K562 (cell line): ENCODE measurements around the gene MCEMP1. TPM values are rescaled to one million over a fixed set of nuclear protein-coding genes. Genes with fewer than 3 reads are reported as not detected.

Experiments used
- ATAC-seq: fragments of 200-7000 bp; cut with Tn5 transposase; 3 replicates; pipeline ENCODE4 v1.9.1; 2020; ENCODE audit warnings: moderate library complexity
- BruUV-seq: library from RNA; stranded (reverse); fragments of 400-500 nt; replicated peaks from 2 replicates; lab custom pipeline; 2021; lab: Mats Ljungman, UMichigan
- CTCF ChIA-PET: fragments of 300-600 bp; formaldehyde crosslinking; extraction: SDS; loops from one replicate; lab custom pipeline; 2021; ENCODE audit warnings: low intra/inter-chr PET ratio; lab: Yijun Ruan, JAX
- POLR2A ChIA-PET: fragments of 300-600, 350-650 bp; sonication (Branson Sonifier 250); formaldehyde crosslinking; extraction: SDS; loops from one replicate; lab custom pipeline; 2021; ENCODE audit warnings: antibody characterized with exemption, inconsistent platforms; lab: Yijun Ruan, JAX
- DNase-seq, 4 experiments: peaks; one replicate each; pipeline versions ENCODE4 v3.0.0 to v3.0.0-alpha.2; 2011 to 2018; ENCODE audit warnings: low spot score in 3 of 4, mixed read lengths in 3 of 4; ENCODE audit errors: extremely low read depth in 1 of 4
- FAIRE-seq: peaks from 2 replicates; lab custom pipeline; 2011; peaks lifted over from hg19 to GRCh38; lab: Jason Lieb, UNC
- H2AFZ ChIP-seq: 2 replicates; pipeline ENCODE4 v1.6.0; 2011; ENCODE audit warnings: low read depth, low read length, control low read depth, inconsistent platforms
- H3K27ac ChIP-seq: fragments of 200-600 bp; 3 replicates; pipeline ENCODE4 v1.8.0; 2011; ENCODE audit warnings: low read depth, mild to moderate bottlenecking, control low read depth, inconsistent platforms, low read length, moderate library complexity, mixed read lengths; ENCODE audit errors: extremely low read depth
- H3K27me3 ChIP-seq, 2 experiments: fragments of 300-600 bp in 1 of 2; 2 replicates in 1 of 2; 3 replicates in 1 of 2; pipeline versions ENCODE4 v1.6.0 to v1.8.0; 2011; ENCODE audit warnings: inconsistent platforms in 2 of 2, low read length in 2 of 2, mild to moderate bottlenecking in 1 of 2, mixed read lengths in 1 of 2, moderate library complexity in 1 of 2; ENCODE audit not compliant: control insufficient read depth in 2 of 2, insufficient read depth in 2 of 2
- H3K36me3 ChIP-seq: fragments of 300-600 bp; 3 replicates; pipeline ENCODE4 v1.8.0; 2011; ENCODE audit warnings: mild to moderate bottlenecking, low read length, inconsistent platforms; ENCODE audit not compliant: control insufficient read depth, insufficient read depth
- H3K4me1 ChIP-seq, 2 experiments: fragments of 200-600 bp in 1 of 2; replicated peaks in 1 of 2; 2 replicates in 1 of 2; 3 replicates in 1 of 2; pipeline versions ENCODE4 v1.5.1 to v1.8.0; 2011; ENCODE audit warnings: inconsistent platforms in 2 of 2, low read length in 2 of 2, mild to moderate bottlenecking in 1 of 2, mixed read lengths in 1 of 2, moderate library complexity in 1 of 2; ENCODE audit not compliant: control insufficient read depth in 2 of 2, insufficient read depth in 2 of 2
- H3K4me2 ChIP-seq: 2 replicates; pipeline ENCODE4 v1.6.1; 2011; ENCODE audit warnings: low read length, control low read depth, inconsistent platforms, mixed read lengths; ENCODE audit not compliant: insufficient read depth
- H3K4me3 ChIP-seq: fragments of 200-600 bp; sonication (generic), shearing (Covaris generic); 2 replicates; pipeline ENCODE4 v1.5.1; 2016; ENCODE audit warnings: control low read depth, inconsistent platforms
- H3K79me2 ChIP-seq: fragments of 200-600 bp; 3 replicates; pipeline ENCODE4 v1.8.0; 2011; ENCODE audit warnings: low read length, inconsistent platforms; ENCODE audit not compliant: control insufficient read depth, insufficient read depth
- H3K9ac ChIP-seq, 2 experiments: 2 replicates each; pipeline versions ENCODE4 v1.6.0 to v1.6.1; 2011; ENCODE audit warnings: low read depth in 2 of 2, low read length in 2 of 2, control low read depth in 1 of 2, inconsistent platforms in 1 of 2, mild to moderate bottlenecking in 1 of 2, mixed read lengths in 1 of 2; ENCODE audit not compliant: insufficient read depth in 1 of 2
- H3K9me1 ChIP-seq: one replicate; pipeline ENCODE4 v1.6.0; 2011; ENCODE audit warnings: inconsistent platforms, mild to moderate bottlenecking, low read length, moderate library complexity; ENCODE audit not compliant: control insufficient read depth, insufficient read depth
- H3K9me3 ChIP-seq: replicated peaks from 2 replicates; pipeline ENCODE4 v1.5.1; 2011; ENCODE audit warnings: low read depth, low read length, inconsistent platforms; ENCODE audit not compliant: control insufficient read depth, insufficient read depth
- H4K20me1 ChIP-seq: replicated peaks from 2 replicates; pipeline ENCODE4 v1.6.1; 2011; ENCODE audit warnings: low read length, inconsistent platforms, mixed read lengths; ENCODE audit not compliant: control insufficient read depth, insufficient read depth
- CBX3 ChIP-seq, 2 experiments: IDR thresholded peaks; 1 replicate in 1 of 2; 2 replicates in 1 of 2; pipeline ENCODE4 v1.6.1; 2012; ENCODE audit warnings: inconsistent platforms in 2 of 2, low read length in 2 of 2, borderline replicate concordance in 1 of 2, control low read depth in 1 of 2
- ELF2 ChIP-seq: fragments of 250-450 bp; sonication (Bioruptor Pico); IDR thresholded peaks from 2 replicates; pipeline ENCODE4 v1.5.0; 2021; ENCODE audit warnings: mild to moderate bottlenecking
- HNRNPL ChIP-seq: fragments of 200-400 bp; formaldehyde crosslinking; IDR thresholded peaks from 2 replicates; pipeline ENCODE4 v1.6.1; 2017; ENCODE audit warnings: low read depth, mild to moderate bottlenecking, low read length
- MAFK ChIP-seq: IDR thresholded peaks from 2 replicates; pipeline ENCODE4 v1.6.1; 2011; ENCODE audit warnings: low read length, improper control_type of control experiment
- MEF2A ChIP-seq: IDR thresholded peaks from 2 replicates; pipeline ENCODE4 v1.6.1; 2011; ENCODE audit warnings: low read depth, mild to moderate bottlenecking, low read length, moderate library complexity; ENCODE audit not compliant: control insufficient read depth
- NFIX ChIP-seq: fragments of 250-450 bp; sonication (Bioruptor Pico); IDR thresholded peaks from 2 replicates; pipeline ENCODE4 v1.4.0; 2020; ENCODE audit warnings: low read depth, mild to moderate bottlenecking, moderate library complexity
- NR1H2 ChIP-seq: sonication (generic); formaldehyde crosslinking; IDR thresholded peaks from 2 replicates; pipeline ENCODE4 v1.4.0; 2020; ENCODE audit warnings: mild to moderate bottlenecking, missing genetic modification reagents
- NR2C1 ChIP-seq, 2 experiments: fragments of 450-650 bp; IDR thresholded peaks; 2 replicates each; pipeline ENCODE4 v1.6.1; 2017; ENCODE audit warnings: mild to moderate bottlenecking in 2 of 2, antibody characterized with exemption in 1 of 2, inconsistent platforms in 1 of 2, missing compliant biosample characterization in 1 of 2, missing genetic modification characterization in 1 of 2
- OTX1 ChIP-seq: fragments of 450-650 bp; formaldehyde crosslinking; IDR thresholded peaks from 2 replicates; pipeline ENCODE4 v1.4.0; 2022; ENCODE audit warnings: mild to moderate bottlenecking
- POU5F1 ChIP-seq: fragments of 150-350 bp; IDR thresholded peaks from 2 replicates; pipeline ENCODE4 v1.6.1; 2014; ENCODE audit warnings: borderline replicate concordance, low read length, low read depth, mild to moderate bottlenecking; ENCODE audit not compliant: partially characterized antibody
- SLC30A9 ChIP-seq: fragments of 250-450 bp; sonication (Bioruptor Pico); IDR thresholded peaks from 2 replicates; pipeline ENCODE4 v1.8.0; 2022; ENCODE audit warnings: mild to moderate bottlenecking, moderate library complexity
- SRF ChIP-seq, 2 experiments: fragments of 250-450, 450-650 bp in 1 of 2; sonication (Bioruptor Pico) in 1 of 2; sonication (generic) in 1 of 2; formaldehyde crosslinking; IDR thresholded peaks; 2 replicates each; pipeline versions ENCODE4 v1.5.0 to v1.5.1; 2020 to 2022; ENCODE audit warnings: mild to moderate bottlenecking in 1 of 2, missing genetic modification reagents in 1 of 2
- WHSC1 ChIP-seq: IDR thresholded peaks from one replicate; pipeline ENCODE4 v1.6.1; 2012; ENCODE audit warnings: low read length, control low read depth, inconsistent platforms
- ZBTB8A ChIP-seq: fragments of 450-650 bp; IDR thresholded peaks from 2 replicates; pipeline ENCODE4 v1.6.1; 2018; ENCODE audit warnings: mild to moderate bottlenecking, moderate library complexity; ENCODE audit not compliant: partially characterized antibody
- WGBS: fragments of 100-300 bp; shearing (Covaris generic); methylation state at CpG from one replicate; pipeline ENCODE4 v1.1.6; 2016; ENCODE audit warnings: low coverage, mixed read lengths; ENCODE audit not compliant: insufficient coverage; ENCODE audit errors: missing lambda C conversion rate; 5-methylcytosine and 5-hydroxymethylcytosine counted together
- in situ Hi-C: fragments of 300-500 bp; cut with MboI; formaldehyde crosslinking; loops from 4 replicates; pipeline ENCODE4 v1.15.0; 2018; ENCODE audit warnings: inconsistent platforms, mixed read lengths
- intact Hi-C: fragments of 100-400 bp; cut with micrococcal nuclease; formaldehyde crosslinking; loops from 2 replicates; pipeline ENCODE4 v1.14.2; 2022
- polyA plus RNA-seq, 8 experiments: library from polyadenylated mRNA; depleted of rRNA in 4 of 8; stranded (reverse) in 5 of 8; unstranded in 3 of 8; fragments of >200 nt; fragmentation: Nextera tagmentation in 2 of 8; fragmentation: Illumina TruSeq in 1 of 8; extraction: Ambion mirVana in 2 of 8; extraction: Trizol in 1 of 8; gene quantifications; 2 replicates each; pipeline versions ENCODE4 v1.2.1 to v1.2.3, GENCODE V29; 2011 to 2014; ENCODE audit warnings: inconsistent platforms in 1 of 8, missing spikeins in 1 of 8
- total RNA-seq, 7 experiments: library from RNA; depleted of rRNA in 6 of 7; stranded (reverse); fragments of >200 nt in 6 of 7; fragmentation: Illumina TruSeq in 2 of 7; extraction: Trizol in 2 of 7; gene quantifications; 2 replicates each; pipeline versions ENCODE4 v1.2.1 to v1.2.3, GENCODE V29; 2011 to 2021; ENCODE audit warnings: low replicate concordance in 1 of 7
- TF ChIP-seq, protein P1 (sequence below): sonication (generic); formaldehyde crosslinking; IDR thresholded peaks from 2 replicates; pipeline ENCODE4 v1.4.0; 2020; ENCODE audit warnings: mild to moderate bottlenecking, missing genetic modification reagents
- TF ChIP-seq, protein P2 (sequence below): IDR thresholded peaks from 2 replicates; pipeline ENCODE4 v1.6.1; 2016; ENCODE audit warnings: missing genetic modification characterization, missing compliant biosample characterization
- TF ChIP-seq, protein P3 (sequence below): sonication (generic); formaldehyde crosslinking; IDR thresholded peaks from 2 replicates; pipeline ENCODE4 v1.9.0; 2022; ENCODE audit warnings: mild to moderate bottlenecking, missing genetic modification reagents

Gene MCEMP1
- total and polyA plus RNA-seq, 9 of the 15 experiments (the other 6 are each of a cell fraction or from before 2014, with no cell fraction given): 0.11 to 1.8 (median 0.51) TPM

DNA sequence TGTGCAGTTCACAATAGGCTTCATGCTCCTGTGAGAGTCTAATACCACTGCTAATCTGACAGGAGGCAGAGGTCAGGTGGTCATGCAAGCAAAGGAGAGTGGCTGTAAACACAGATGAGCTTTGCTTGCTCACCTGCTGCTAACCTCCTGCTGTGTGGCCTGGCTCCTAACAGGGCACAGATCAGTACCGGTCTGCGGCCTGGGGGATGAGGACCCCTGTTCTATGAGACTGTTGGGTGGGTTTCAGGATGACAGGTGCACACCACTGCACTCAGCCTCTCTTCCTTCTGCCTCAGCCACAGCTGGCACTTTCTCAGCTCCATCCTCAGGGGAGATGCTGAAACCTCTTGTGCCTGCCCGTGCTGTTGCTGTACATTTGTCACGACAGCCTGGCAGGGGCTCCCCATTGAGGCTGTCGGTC is 45.4 kb downstream of the MCEMP1 start (continued):
- TF ChIP-seq, protein P1, sequence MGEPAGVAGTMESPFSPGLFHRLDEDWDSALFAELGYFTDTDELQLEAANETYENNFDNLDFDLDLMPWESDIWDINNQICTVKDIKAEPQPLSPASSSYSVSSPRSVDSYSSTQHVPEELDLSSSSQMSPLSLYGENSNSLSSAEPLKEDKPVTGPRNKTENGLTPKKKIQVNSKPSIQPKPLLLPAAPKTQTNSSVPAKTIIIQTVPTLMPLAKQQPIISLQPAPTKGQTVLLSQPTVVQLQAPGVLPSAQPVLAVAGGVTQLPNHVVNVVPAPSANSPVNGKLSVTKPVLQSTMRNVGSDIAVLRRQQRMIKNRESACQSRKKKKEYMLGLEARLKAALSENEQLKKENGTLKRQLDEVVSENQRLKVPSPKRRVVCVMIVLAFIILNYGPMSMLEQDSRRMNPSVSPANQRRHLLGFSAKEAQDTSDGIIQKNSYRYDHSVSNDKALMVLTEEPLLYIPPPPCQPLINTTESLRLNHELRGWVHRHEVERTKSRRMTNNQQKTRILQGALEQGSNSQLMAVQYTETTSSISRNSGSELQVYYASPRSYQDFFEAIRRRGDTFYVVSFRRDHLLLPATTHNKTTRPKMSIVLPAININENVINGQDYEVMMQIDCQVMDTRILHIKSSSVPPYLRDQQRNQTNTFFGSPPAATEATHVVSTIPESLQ (CRISPR knock-in tag): no peak
- TF ChIP-seq, protein P2, sequence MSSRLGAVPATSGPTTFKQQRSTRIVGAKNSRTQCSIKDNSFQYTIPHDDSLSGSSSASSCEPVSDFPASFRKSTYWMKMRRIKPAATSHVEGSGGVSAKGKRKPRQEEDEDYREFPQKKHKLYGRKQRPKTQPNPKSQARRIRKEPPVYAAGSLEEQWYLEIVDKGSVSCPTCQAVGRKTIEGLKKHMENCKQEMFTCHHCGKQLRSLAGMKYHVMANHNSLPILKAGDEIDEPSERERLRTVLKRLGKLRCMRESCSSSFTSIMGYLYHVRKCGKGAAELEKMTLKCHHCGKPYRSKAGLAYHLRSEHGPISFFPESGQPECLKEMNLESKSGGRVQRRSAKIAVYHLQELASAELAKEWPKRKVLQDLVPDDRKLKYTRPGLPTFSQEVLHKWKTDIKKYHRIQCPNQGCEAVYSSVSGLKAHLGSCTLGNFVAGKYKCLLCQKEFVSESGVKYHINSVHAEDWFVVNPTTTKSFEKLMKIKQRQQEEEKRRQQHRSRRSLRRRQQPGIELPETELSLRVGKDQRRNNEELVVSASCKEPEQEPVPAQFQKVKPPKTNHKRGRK: no peak

DNA sequence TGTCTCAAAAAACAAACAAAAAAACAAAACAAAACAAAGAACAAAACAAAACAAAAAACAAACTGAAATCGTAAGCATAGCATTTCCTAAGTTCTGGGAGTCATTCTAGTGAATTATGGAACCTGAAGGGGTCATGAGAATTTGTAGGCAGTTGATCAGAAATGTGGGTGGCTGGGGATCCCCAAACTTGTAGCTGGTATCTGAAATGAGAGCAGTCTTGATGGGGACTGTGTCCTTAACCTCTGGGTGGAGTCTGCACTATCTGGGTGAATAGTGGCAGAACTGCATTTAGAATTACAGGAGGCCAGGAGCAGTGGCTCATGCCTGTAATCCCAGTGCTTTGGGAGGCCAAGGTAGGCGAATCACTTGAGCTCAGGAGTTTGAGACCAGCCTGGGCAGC is 48.9 kb downstream of the MCEMP1 start:
- CTCF ChIA-PET: no interaction called here
- no peak for ATAC-seq
- TF ChIP-seq NR1H2 (CRISPR knock-in tag) (no peak), HNRNPL (no peak), ZBTB8A (no peak), NR2C1 (IDR thresholded peaks at IDR 0.05) (no peak), NR2C1 (tag; IDR thresholded peaks at IDR 0.05) (no peak), WHSC1 (no peak), NFIX (no peak), ELF2 (no peak), SRF (CRISPR knock-in tag; IDR thresholded peaks at IDR 0.05) (no peak), OTX1 (CRISPR knock-in tag) (no peak), MEF2A (no peak), CBX3 (IDR thresholded peaks at IDR 0.05; ENCODE audit: borderline replicate concordance in 1 of 2, low read length in 2 of 2) (no peak), SLC30A9 (CRISPR knock-in tag) (no peak), MAFK (no peak), POU5F1 (no peak)
- TF ChIP-seq, protein P3, sequence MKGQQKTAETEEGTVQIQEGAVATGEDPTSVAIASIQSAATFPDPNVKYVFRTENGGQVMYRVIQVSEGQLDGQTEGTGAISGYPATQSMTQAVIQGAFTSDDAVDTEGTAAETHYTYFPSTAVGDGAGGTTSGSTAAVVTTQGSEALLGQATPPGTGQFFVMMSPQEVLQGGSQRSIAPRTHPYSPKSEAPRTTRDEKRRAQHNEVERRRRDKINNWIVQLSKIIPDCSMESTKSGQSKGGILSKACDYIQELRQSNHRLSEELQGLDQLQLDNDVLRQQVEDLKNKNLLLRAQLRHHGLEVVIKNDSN (CRISPR knock-in tag): no peak

More for the DNA sequence above, 48.9 kb downstream of the MCEMP1 start:
- H3K36me3 ChIP-seq: no peaks in the 10 kb centered on the region
- no peak overlapping the region for H2AFZ ChIP-seq
- no peak overlapping the region for H3K4me2 ChIP-seq
- intact Hi-C loops: no loop called here
- 6% methylated on average over 2 of the region's 2 CpGs for WGBS
- no peak overlapping the region for H3K27ac ChIP-seq
- in situ Hi-C loops: no loop called here
- 0 out of 2 replicates have a peak, but pooled peaks cover 3% of the 10 kb centered on the region for H4K20me1 ChIP-seq
- BruUV-seq: no TSS peak
- H3K9me3 ChIP-seq: no peaks in the 10 kb centered on the region
- H3K9ac ChIP-seq: no peak overlapping the region
- FAIRE-seq: no peak
- peaks cover 7 to 61% of the 10 kb centered on the region in 2 experiments for H3K27me3 ChIP-seq
- no peak for DNase-seq
- POLR2A ChIA-PET: interaction anchor here (0.6 kb wide), 1 partner anchor 401 kb away, joined by 3 read pairs; no protein-coding TSS in a partner anchor
- H3K4me3 ChIP-seq: no peak overlapping the region
- no peaks in the 10 kb centered on the region for H3K79me2 ChIP-seq
- peaks cover 0 to 15% of the 10 kb centered on the region in 2 experiments; a peak in 2 of 5 replicates for H3K4me1 ChIP-seq
- H3K9me1 ChIP-seq: no peaks in the 10 kb centered on the region
